Measurements from ENCODE around the gene ANO10.

Gene ANO10

GRCh38 chr3:43417133-43417532, 204.7 kb downstream of the ANO10 start:
- no peak for DNase-seq (ENCODE audit: low spot score)
- POLR2A ChIA-PET (ENCODE audit: low non-redundant PET) = no interaction called here
- H3K27ac ChIP-seq = no peak overlapping the region
- CTCF ChIA-PET = no interaction called here
- TF ChIP-seq, protein P1, sequence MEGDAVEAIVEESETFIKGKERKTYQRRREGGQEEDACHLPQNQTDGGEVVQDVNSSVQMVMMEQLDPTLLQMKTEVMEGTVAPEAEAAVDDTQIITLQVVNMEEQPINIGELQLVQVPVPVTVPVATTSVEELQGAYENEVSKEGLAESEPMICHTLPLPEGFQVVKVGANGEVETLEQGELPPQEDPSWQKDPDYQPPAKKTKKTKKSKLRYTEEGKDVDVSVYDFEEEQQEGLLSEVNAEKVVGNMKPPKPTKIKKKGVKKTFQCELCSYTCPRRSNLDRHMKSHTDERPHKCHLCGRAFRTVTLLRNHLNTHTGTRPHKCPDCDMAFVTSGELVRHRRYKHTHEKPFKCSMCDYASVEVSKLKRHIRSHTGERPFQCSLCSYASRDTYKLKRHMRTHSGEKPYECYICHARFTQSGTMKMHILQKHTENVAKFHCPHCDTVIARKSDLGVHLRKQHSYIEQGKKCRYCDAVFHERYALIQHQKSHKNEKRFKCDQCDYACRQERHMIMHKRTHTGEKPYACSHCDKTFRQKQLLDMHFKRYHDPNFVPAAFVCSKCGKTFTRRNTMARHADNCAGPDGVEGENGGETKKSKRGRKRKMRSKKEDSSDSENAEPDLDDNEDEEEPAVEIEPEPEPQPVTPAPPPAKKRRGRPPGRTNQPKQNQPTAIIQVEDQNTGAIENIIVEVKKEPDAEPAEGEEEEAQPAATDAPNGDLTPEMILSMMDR (conservative IDR thresholded peaks at IDR 0.05; ENCODE audit: low read depth) = no peak

DNA sequence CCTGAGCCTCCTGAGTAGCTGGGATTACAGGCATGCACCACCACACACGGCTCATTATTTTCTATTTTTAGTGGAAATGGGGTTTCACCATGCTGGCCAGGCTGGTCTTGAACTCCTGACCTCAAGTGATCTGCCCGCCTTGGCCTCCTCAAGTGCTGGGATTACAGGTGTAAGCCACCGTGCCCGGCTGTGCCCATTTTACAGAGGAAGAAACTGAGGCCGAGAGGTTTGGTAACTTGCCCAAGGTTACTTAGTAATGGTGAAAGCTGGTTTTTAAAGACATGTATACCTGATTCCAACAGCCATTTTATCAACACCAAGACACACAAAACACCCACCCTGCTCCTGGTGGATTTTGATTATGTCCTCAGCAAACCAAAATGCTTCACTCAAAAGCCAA, 206.7 kb downstream of the ANO10 start:
- TF ChIP-seq, protein P1 (conservative IDR thresholded peaks at IDR 0.05; ENCODE audit: low read depth) = no peak
- POLR2A ChIA-PET (ENCODE audit: low non-redundant PET) = no interaction called here
- H3K27ac ChIP-seq = no peak overlapping the region
- DNase-seq (ENCODE audit: low spot score) = no peak
- CTCF ChIA-PET = no interaction called here

- H3K27ac ChIP-seq = no peak overlapping the region
- TF ChIP-seq, protein P1 (conservative IDR thresholded peaks at IDR 0.05; ENCODE audit: low read depth) = no peak
- DNase-seq (ENCODE audit: low spot score) = no peak
- CTCF ChIA-PET = no interaction called here
- POLR2A ChIA-PET (ENCODE audit: low non-redundant PET) = no interaction called here
Measured at GRCh38 chr3:43413676-43414368, 208.0 kb downstream of the ANO10 start.

DNA sequence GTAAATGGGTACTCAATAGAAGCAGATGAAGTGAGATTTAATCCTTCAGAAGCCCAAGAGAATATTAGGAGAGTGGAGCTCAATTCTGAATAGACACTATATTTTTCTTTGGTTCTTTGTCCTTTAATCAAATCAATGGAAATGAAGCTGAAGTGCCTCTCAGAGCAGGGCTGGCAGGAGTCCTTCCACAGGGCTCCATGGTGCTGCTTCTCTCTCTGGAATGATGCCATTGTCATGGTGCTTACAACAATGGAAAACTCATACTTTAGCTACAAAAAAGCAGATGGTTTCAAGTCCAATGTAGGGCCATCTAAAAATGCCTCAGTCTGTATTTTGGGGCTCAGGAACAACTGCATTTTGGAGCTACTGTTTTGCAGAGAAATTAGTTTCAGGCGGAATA, 210.4 kb downstream of the ANO10 start:
- TF ChIP-seq, protein P1 (conservative IDR thresholded peaks at IDR 0.05; ENCODE audit: low read depth) = no peak
- no peak for DNase-seq (ENCODE audit: low spot score)
- H3K27ac ChIP-seq = no peak overlapping the region
- ChIA-PET POLR2A (ENCODE audit: low non-redundant PET) (no interaction called here), CTCF (no interaction called here)

DNA sequence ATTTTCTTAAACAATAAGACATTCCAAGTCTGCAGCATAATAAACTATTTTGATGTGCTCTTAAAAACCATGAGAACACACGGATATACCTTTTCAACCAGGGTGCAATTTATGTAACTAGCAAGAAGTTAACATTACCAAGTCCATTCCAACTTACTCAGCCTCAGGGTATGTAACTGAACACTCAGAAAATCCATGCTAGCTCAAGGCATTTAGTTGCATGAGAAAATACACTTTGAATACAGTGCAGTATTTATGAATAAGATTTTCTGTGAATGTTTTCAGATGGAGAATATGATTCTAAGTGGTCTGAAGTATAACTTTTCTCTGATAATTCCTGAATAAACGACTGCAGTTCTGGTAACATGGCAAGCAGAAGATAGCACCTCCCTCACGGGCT, 211.2 kb downstream of the ANO10 start:
- no peak for DNase-seq (ENCODE audit: low spot score)
- H3K27ac ChIP-seq = no peak overlapping the region
- POLR2A ChIA-PET (ENCODE audit: low non-redundant PET) = no interaction called here
- TF ChIP-seq, protein P1 (conservative IDR thresholded peaks at IDR 0.05; ENCODE audit: low read depth) = no peak
- CTCF ChIA-PET = no interaction called here

DNA sequence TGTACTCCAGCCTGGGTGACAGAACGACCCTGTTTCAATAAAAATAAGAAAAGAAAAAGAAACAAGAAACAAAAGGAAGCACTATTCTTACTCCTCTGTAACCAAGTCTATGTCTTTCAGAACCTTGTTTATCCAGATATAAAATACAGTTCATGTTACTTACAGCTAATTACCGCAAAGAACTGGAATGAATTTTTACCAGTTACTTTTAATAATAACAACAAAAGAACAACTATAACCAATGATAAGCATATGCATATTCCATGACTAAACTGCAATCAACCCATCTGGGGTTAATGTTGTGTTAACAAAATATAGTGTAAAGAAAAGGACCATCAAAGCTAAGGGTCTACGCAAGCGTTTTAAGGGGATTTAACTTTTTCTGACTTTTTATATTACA, 212.3 kb downstream of the ANO10 start:
- ChIA-PET POLR2A (ENCODE audit: low non-redundant PET) (no interaction called here), CTCF (no interaction called here)

More for the DNA sequence above, 212.3 kb downstream of the ANO10 start:
- H3K27ac ChIP-seq = no peak overlapping the region
- DNase-seq (ENCODE audit: low spot score) = no peak
- TF ChIP-seq, protein P1 (conservative IDR thresholded peaks at IDR 0.05; ENCODE audit: low read depth) = no peak
